Stimulated activated CD4-positive, alpha-beta T cell treated with anti-CD3 and anti-CD28 coated beads, Interleukin-12 subunit alpha, Interleukin-12 subunit beta, amount 100 ng/mL, for 48 hours (primary cell): ENCODE data around the gene NEUROD2.
A peak's percentile ranks its signal among the peaks of the same experiment; 100 is the strongest.
"Not testable (repeated sequence)": the region's sequence is repeated elsewhere in the genome, so short reads cannot be mapped to it uniquely, and the experiment has no call there.

Experiments used
- DNase-seq, 3 donors: peaks; one replicate each; pipeline ENCODE4 v3.0.0-alpha.2; 2020; ENCODE audit warnings: low read depth in 2 of 3, low spot score in 1 of 3

NEUROD2 gene

DNA sequence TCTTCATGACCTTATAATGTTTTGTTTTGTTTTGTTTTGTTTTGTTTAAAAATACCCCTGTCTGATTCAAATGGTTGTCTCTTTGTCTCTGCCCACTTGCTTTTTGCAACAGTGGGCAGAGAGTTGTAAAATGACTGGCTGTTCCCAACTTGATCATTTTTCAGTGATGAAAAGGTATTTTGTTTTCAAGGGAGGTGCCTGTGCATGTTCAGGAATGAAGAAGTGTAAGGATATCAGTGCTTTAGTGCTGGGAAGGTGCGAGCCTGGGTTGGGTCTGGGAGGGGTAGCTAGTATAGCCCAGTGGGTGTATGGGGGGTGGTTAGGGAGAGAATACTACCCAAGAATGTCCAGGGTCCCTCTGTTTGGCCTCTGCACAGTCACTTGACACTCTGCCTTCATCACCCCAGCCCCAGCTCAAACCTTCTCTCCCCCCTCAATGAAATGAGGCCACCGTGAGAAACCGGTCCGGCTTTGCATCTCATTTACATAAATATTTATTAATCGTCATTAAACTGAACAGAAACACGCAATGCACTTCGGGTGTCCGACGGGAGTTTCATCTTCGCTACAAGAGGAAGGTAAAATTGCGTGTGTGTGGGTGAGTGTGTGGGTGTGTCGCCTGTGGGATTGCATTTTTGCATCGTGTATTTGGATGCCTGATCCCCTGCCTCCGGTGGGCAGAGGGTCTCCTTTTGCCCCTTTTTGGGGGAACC lies 4.3 kb downstream of the NEUROD2 start:
- no peak for DNase-seq

GRCh38 chr17:39602533-39603303 lies 5.0 kb downstream of the NEUROD2 start:
- DNase-seq, result no peak

DNA sequence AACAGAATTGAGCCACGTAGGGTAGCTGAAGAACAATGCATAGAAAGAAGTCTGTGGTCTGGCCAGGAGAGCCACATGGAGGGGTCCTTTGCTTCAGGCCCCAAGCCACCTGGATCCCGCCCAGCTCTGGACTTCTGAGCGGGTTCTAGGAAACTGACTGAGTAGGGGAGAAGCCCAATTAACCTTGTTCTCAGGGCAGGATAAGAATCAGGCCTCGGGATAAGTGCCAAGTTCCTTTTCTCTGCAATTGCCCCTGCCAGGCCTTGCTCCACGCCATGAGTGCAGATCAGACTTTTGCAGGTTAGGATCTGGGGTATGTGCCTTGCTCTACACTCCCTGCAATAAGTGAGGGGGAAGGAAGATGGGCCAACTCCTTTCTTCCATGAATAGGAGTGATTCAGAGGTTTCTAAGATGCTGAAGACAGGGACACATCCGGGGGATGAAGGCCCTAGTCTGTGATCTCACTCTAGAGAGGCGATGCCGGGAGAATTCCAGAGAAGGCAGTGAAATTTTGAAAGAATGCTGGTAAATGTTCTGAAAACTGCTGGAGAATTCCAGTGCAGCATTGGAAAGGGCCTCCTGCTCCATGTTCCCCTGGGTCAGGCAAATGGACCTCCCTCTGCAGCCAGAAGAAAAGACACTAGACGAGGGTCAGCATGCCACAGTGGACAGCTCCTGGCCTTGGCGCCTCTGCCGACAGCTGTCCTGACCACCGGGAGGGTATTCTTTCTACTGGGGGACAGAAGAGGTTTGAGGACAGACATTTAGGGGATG lies 5.8 kb downstream of the NEUROD2 start:
- no peak for DNase-seq

DNA sequence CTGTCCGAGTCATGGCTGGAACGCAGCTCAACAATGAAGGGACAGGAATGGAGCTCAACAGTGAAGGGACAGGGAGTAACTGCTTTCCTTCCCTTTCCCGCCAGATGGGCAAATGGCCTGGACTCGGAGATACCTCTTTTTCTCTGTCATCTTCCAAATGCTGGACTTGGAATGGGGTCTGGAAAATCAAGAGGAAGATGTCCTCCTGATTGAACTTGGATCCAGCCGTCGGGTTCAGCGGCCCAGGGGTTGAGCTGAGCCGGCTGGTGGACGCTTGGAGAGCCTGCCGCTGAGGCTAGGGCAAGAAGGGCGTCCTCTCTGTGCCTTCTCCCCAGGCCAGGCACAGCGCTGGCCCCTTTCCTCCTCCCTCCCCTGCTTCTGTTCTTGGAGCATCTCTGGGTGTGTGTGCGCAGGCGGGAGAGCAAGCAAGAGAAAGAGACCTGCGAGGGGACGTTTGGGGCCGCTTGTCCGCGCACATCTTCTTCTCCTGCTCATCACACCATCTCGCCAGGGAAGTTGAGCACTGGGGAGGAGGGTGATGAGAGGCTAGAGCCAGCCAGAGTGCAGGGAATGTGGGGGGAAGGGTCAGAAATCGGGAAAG lies 6.6 kb downstream of the NEUROD2 start:
- no peak for DNase-seq

- DNase-seq, result no peak
These were observed 7.3 kb downstream of the NEUROD2 start for GRCh38 chr17:39600288-39600996.

DNA sequence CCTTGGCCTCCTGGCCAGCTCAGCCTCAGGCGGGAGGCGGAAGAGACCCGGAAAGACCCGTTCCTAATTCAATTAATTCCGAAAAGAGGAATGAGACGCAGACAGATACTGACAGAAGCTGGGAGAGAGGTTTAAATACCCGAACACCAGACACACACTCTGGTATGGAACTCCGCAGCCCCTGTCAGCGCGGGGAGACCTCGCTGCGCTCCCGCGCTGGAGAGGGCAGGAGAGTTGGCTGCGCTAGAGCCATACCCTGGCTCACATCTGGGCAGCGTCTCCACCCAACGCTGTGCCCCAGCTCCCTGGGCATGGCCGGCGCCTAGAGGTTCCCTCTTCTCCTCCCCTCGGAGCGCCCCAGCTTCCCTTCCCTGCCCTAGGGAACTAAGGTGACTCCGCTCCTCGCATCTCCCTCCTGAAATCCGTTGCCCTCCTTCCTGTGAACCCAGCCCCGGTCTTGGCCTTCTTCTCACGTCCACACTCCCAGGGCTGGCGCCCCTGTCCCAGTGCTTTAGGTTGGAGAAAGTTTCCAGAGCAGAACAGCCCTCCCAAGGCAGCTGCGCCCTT lies 8.0 kb downstream of the NEUROD2 start:
- no peak for DNase-seq

GRCh38 chr17:39599004-39599664 lies 8.6 kb downstream of the NEUROD2 start:
- no peak for DNase-seq

GRCh38 chr17:39598630-39599003 lies 9.1 kb downstream of the NEUROD2 start:
- DNase-seq, result no peak

DNA sequence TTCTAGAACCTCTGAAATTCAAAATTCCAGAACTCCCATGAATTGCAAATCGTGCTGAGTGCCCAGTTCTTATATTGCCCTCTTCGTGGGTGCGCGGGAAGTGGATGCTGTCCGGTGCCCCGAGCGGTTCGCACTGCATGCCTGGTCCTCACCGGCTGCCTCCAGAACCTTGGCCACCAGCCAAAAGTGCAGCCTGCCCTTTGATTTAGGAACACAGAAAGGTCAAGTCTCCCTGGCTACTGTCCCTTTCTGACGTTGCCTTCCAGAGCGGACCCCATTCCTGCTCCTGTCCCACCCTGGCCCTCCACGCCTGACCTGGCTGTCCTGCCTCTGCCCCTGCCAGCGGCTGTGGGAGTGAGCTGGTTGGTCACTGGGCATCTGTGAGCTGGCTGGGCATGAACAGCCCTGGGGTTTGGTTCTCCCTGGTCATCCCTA lies 9.7 kb downstream of the NEUROD2 start:
- DNase-seq, result no peak

DNA sequence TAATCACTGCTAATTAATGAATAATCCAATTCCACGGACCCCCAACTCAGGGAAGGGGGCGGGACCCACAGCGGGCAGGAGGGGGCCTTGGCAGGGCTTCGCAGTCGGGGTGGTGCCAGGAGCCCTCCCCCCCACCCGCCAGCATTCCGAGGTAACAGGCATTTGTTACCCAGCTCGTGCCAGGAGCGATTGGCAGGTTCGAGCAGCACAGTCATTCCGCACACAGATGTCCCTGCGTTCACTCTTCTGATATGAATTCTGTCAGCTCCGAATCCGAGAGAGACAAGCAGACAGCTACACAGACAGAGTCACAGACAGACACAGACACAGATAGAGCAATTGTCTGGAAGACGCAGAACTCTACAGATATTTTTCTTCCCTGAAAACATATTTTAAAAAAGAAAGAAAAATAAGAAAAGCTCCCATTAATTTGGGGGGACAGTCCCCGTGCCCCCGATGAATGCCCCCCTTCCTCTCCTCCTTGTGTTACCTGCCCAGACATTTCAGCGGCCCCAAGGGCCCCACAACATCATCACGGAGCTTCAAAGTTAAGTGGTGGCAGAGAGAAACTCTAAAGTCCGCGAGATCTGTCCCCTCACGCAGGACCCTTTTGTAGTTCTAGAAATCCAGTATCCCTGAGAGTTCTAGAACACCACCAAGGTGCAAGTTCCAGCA lies 10.2 kb downstream of the NEUROD2 start:
- no peak for DNase-seq

GRCh38 chr17:39596543-39597267 lies 11.0 kb downstream of the NEUROD2 start:
- no peak for DNase-seq

GRCh38 chr17:39595928-39596510 lies 11.7 kb downstream of the NEUROD2 start:
- DNase-seq, result no peak

DNA sequence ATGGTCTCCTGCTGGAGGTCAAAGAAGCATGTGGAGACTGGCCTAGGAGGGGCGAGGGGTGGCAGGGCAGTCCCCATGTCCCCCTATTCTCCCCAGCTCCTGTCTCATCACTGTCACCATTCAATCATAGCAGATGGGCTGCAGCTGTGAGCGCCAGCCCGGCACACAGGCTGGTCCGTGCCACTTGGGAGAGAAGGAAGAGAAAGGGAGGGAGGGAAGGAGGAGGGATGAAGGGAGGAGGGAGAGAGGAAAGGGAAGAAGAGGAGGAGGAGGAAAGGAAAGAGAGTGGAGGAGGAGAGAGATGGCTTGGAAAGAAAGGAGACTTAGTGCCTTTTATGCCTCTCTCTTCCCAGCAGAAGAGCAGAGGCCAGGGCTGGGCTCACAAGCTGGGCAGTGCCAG lies 12.4 kb downstream of the NEUROD2 start:
- DNase-seq, result no peak

GRCh38 chr17:39593371-39593770 lies 14.3 kb downstream of the NEUROD2 start:
- DNase-seq, result no peak

DNA sequence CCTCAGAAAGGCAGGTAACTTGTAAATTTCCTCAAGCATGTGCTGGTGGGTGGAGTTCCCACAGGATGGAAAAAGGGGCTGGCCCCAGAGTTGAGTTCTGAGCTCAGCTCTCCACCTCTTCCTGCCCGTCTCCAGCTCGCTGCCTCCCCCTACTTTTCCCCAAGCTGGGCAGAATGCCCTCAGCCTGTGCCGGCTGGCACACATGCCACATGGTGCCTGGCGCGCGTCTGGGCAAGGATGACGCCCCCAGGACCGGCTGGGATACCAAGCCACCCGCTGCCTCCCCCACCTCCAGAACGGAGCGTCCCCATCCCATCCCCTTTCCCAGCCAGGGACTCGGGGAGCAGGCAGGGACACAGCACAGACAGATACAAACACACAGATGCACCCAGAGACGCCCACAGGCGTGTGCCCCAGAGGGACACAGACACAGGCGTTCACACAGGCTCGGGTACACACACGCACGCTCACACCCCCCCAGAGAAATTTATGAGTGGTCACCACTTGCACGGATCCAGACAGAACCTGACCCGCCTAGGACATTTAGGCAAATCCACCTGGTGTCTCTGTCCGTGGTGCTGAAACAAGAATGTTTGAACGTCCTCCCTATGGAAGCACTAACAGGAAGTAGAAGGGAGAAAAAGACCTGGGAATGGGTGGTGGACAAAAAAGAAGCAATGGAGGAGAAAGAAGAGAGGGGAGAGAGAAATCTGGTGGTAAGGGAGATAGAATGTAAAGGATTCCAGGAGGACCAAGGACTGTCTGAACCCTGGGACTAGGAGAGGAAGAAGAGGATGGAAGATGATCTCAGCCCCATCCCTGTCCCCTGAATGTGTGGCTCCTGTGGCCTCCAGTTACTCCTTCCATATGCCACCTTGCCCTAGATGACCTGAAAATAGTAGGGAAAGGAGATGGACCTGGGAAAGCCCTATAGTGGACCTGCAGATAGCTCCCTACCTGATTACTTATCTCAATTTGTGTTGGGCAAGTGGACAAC lies 15.5 kb downstream of the NEUROD2 start:
- DNase-seq, result peak in 1 of 3 donors; percentile 28

GRCh38 chr17:39590180-39590579 lies 17.5 kb downstream of the NEUROD2 start:
- DNase-seq, result not testable (repeated sequence)

DNA sequence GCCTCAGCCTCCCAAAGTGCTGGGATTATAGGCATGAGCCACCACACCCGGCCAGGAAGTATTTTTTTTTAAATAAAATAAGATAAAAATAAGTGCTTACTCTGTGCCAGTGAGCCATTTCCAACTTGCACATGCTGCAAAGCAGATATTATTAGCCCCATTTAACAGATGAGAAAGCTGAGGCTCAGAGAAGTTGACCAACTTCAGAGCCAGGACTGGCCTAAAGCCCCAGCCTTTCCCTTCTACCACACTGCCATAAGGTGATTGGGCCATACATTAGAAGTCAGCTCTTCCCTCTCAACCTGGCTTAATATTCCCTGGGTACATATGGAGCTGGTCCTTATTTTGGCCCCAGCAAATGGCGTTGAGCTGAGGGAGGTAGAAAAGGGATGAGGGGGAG lies 25.1 kb downstream of the NEUROD2 start:
- no peak for DNase-seq
